Liver (tissue), 9 donors: ENCODE measurements around the gene LHB. TPM values are rescaled to one million over a fixed set of nuclear protein-coding genes. Genes with fewer than 3 reads are reported as not detected.

Experiments
- DNase-seq: peaks from one replicate; pipeline ENCODE4 v3.0.0-alpha.2; 2017; ENCODE audit warnings: low spot score
- H3K27ac ChIP-seq, 2 donors: one replicate each; pipeline ENCODE4 v1.7.0; 2013; ENCODE audit warnings: inconsistent platforms in 2 of 2, low read length in 2 of 2, control low read depth in 1 of 2, low read depth in 1 of 2, mild to moderate bottlenecking in 1 of 2
- H3K27me3 ChIP-seq, 4 donors: one replicate each; pipeline versions ENCODE4 v1.6.1 to v1.7.0; 2013; ENCODE audit warnings: low read length in 3 of 4, inconsistent platforms in 1 of 4, mild to moderate bottlenecking in 1 of 4, moderate library complexity in 1 of 4; ENCODE audit not compliant: control insufficient read depth in 4 of 4, insufficient read depth in 4 of 4
- H3K36me3 ChIP-seq, 4 donors: one replicate each; pipeline versions ENCODE4 v1.6.1 to v1.7.0; 2013; ENCODE audit warnings: low read length in 3 of 4, mild to moderate bottlenecking in 3 of 4, low read depth in 1 of 4, moderate library complexity in 1 of 4; ENCODE audit not compliant: control insufficient read depth in 4 of 4, insufficient read depth in 3 of 4
- H3K4me1 ChIP-seq, 4 donors: one replicate each; pipeline versions ENCODE4 v1.6.1 to v1.7.0; 2013; ENCODE audit warnings: low read length in 3 of 4, mild to moderate bottlenecking in 3 of 4, moderate library complexity in 1 of 4; ENCODE audit not compliant: control insufficient read depth in 4 of 4, insufficient read depth in 4 of 4
- H3K4me3 ChIP-seq, 3 donors: one replicate each; pipeline versions ENCODE4 v1.6.1 to v1.7.0; 2013; ENCODE audit warnings: low read length in 3 of 3, control low read depth in 1 of 3, low read depth in 1 of 3, mild to moderate bottlenecking in 1 of 3
- H3K9ac ChIP-seq, 2 donors: one replicate each; pipeline ENCODE4 v1.7.0; 2013; ENCODE audit warnings: low read length in 2 of 2, mild to moderate bottlenecking in 2 of 2, moderate library complexity in 2 of 2, control low read depth in 1 of 2, low read depth in 1 of 2
- H3K9me3 ChIP-seq, 4 donors: one replicate each; pipeline versions ENCODE4 v1.6.1 to v1.7.0; 2013; ENCODE audit warnings: low read length in 3 of 4; ENCODE audit not compliant: control insufficient read depth in 4 of 4
- FOXA1 ChIP-seq: IDR thresholded peaks from 2 replicates; pipeline ENCODE4 v1.6.1; 2016; ENCODE audit warnings: antibody characterized with exemption
- FOXA2 ChIP-seq: IDR thresholded peaks from 2 replicates; pipeline ENCODE4 v1.6.1; 2016; ENCODE audit warnings: antibody characterized with exemption
- HNF4G ChIP-seq: IDR thresholded peaks from 2 replicates; pipeline ENCODE4 v1.6.1; 2016; ENCODE audit warnings: antibody characterized with exemption
- JUND ChIP-seq, 2 donors: IDR thresholded peaks; 2 replicates each; pipeline ENCODE4 v1.6.1; 2016; ENCODE audit warnings: antibody characterized with exemption in 2 of 2
- MAX ChIP-seq: IDR thresholded peaks from 2 replicates; pipeline ENCODE4 v1.6.1; 2016; ENCODE audit warnings: antibody characterized with exemption
- NR2F2 ChIP-seq: IDR thresholded peaks from 2 replicates; pipeline ENCODE4 v1.6.1; 2016; ENCODE audit warnings: antibody characterized with exemption
- RAD21 ChIP-seq, 2 donors: IDR thresholded peaks; 2 replicates each; pipeline ENCODE4 v1.6.1; 2016; ENCODE audit warnings: antibody characterized with exemption in 2 of 2, mild to moderate bottlenecking in 2 of 2
- REST ChIP-seq: IDR thresholded peaks from 2 replicates; pipeline ENCODE4 v1.6.1; 2016; ENCODE audit warnings: antibody characterized with exemption, mild to moderate bottlenecking
- RXRA ChIP-seq, 2 donors: IDR thresholded peaks; 2 replicates each; pipeline ENCODE4 v1.6.1; 2017 to 2018; ENCODE audit warnings: antibody characterized with exemption in 2 of 2, mild to moderate bottlenecking in 1 of 2
- TAF1 ChIP-seq: conservative IDR thresholded peaks from 2 replicates; pipeline ENCODE4 v1.6.1; 2016; ENCODE audit warnings: antibody characterized with exemption, mild to moderate bottlenecking
- YY1 ChIP-seq: IDR thresholded peaks from 2 replicates; pipeline ENCODE4 v1.6.1; 2016; ENCODE audit warnings: antibody characterized with exemption, mild to moderate bottlenecking
- ZBTB33 ChIP-seq: IDR thresholded peaks from 2 replicates; pipeline ENCODE4 v1.6.1; 2016; ENCODE audit warnings: antibody characterized with exemption
- WGBS: extraction: QIAGEN DNeasy Blood & Tissue Kit; methylation state at CpG from one replicate; pipeline ENCODE4 v1.1.7; 2013; 5-methylcytosine and 5-hydroxymethylcytosine counted together
- polyA plus RNA-seq, 2 donors: library from polyadenylated mRNA; stranded (reverse) in 1 of 2; unstranded in 1 of 2; fragments of 200-250 nt in 1 of 2; fragments of >200 nt in 1 of 2; fragmentation: Nextera tagmentation in 1 of 2; extraction: Ambion mirVana in 1 of 2; gene quantifications; one replicate each; pipeline versions ENCODE4 v1.2.1 to v1.2.3, GENCODE V29; 2013 to 2015
- total RNA-seq, 2 donors: library from RNA; depleted of rRNA; stranded (reverse); fragments of >200 nt; gene quantifications; one replicate each; pipeline ENCODE4 v1.2.3, GENCODE V29; 2014
- TF ChIP-seq, protein P1 (sequence below): fragments of 150-350 bp; IDR thresholded peaks from 2 replicates; pipeline ENCODE4 v1.5.1; 2017; ENCODE audit warnings: improper control_type of control experiment, low read depth, low read length; ENCODE audit not compliant: missing input control
- donor health status: healthy.
- donor health status: healthy.
- donor health status: healthy.
- donor health status: healthy.
- donor health status: healthy.

The LHB gene
- total and polyA plus RNA-seq, 4 donors = not detected

DNA sequence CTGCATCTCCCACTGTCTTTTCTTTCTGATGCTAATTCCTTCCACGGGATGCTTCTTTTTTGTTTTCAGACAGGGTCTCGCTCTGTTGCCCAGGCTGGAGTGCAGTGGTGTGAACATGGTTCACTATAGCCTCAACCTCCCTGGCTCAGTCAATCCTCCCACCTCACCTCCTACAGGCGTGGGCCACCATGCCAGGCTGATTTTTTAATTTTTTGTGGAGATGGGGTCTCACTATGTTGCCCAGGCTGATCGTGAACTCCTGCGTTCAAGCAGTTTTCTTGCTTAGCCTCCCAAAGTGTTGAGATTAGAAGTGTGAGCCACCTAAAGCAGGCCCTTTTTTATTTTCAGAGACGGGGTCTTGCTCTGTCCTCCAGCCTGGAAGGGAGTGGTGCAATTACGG, 28.6 kb downstream of the LHB start (continued):
- no peak for TF ChIP-seq REST

DNA sequence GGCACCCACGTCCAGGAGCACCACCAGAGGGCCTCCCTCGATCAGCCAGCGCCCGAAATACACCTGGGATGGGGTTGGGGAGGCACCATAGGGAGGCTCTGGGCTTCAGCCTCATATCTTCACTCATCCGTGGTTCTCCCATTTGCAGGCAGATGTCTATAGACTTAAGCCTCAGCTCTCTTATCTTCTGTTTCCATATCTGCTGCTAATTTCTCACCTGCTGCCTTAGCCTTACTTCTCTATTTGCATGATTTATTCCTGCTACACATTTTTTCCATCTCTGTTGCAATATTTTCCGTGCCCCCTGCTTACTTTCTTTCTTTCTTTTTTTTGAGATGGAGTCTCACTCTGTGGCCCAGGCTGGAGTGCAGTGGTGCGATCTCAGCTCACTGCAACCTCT, 29.6 kb downstream of the LHB start:
- Histone ChIP-seq H3K4me3 (no peak overlapping the region), H3K9ac (no peak overlapping the region), H3K4me1 (peaks cover 9 to 18% (median 15%) of the 10 kb centered on the region in 4 donors), H3K36me3 (peaks cover 6 to 26% (median 25%) of the 10 kb centered on the region in 4 donors), H3K27ac (no peak overlapping the region), H3K9me3 (no peaks in the 10 kb centered on the region), H3K27me3 (no peaks in the 10 kb centered on the region)
- TF ChIP-seq NR2F2 (no peak), HNF4G (no peak), JUND (IDR thresholded peaks at IDR 0.05) (no peak), FOXA2 (no peak), YY1 (no peak), RXRA (IDR thresholded peaks at IDR 0.05) (no peak), MAX (no peak), TAF1 (no peak)
- 94% methylated on average over 7 of the region's 7 CpGs for WGBS
- DNase-seq = no peak

GRCh38 chr19:48986211-48986610, 30.7 kb downstream of the LHB start:
- 97% methylated on average over 3 of the region's 3 CpGs for WGBS
- H3K36me3 ChIP-seq = peaks cover 6 to 28% (median 25%) of the 10 kb centered on the region in 4 donors
- H3K9ac ChIP-seq = no peak overlapping the region

More at GRCh38 chr19:48986211-48986610, 30.7 kb downstream of the LHB start:
- Histone ChIP-seq H3K27me3 (no peaks in the 10 kb centered on the region), H3K27ac (no peak overlapping the region), H3K9me3 (no peaks in the 10 kb centered on the region), H3K4me1 (peaks cover 2 to 8% (median 5%) of the 10 kb centered on the region in 4 donors), H3K4me3 (no peak overlapping the region)
- DNase-seq = no peak
- TF ChIP-seq NR2F2 (no peak), ZBTB33 (no peak), FOXA1 (no peak), RAD21 (IDR thresholded peaks at IDR 0.05) (no peak), REST (no peak)
- TF ChIP-seq, protein P1, sequence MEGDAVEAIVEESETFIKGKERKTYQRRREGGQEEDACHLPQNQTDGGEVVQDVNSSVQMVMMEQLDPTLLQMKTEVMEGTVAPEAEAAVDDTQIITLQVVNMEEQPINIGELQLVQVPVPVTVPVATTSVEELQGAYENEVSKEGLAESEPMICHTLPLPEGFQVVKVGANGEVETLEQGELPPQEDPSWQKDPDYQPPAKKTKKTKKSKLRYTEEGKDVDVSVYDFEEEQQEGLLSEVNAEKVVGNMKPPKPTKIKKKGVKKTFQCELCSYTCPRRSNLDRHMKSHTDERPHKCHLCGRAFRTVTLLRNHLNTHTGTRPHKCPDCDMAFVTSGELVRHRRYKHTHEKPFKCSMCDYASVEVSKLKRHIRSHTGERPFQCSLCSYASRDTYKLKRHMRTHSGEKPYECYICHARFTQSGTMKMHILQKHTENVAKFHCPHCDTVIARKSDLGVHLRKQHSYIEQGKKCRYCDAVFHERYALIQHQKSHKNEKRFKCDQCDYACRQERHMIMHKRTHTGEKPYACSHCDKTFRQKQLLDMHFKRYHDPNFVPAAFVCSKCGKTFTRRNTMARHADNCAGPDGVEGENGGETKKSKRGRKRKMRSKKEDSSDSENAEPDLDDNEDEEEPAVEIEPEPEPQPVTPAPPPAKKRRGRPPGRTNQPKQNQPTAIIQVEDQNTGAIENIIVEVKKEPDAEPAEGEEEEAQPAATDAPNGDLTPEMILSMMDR = no peak
